ENCODE data around the gene GSN. TPM values are rescaled to one million over a fixed set of nuclear protein-coding genes. Genes with fewer than 3 reads are reported as not detected.
"Not testable (repeated sequence)": the region's sequence is repeated elsewhere in the genome, so short reads cannot be mapped to it uniquely, and the experiment has no call there.

The GSN gene
- total RNA-seq, 1 donor from 2014 or later: 1.1 TPM

DNA sequence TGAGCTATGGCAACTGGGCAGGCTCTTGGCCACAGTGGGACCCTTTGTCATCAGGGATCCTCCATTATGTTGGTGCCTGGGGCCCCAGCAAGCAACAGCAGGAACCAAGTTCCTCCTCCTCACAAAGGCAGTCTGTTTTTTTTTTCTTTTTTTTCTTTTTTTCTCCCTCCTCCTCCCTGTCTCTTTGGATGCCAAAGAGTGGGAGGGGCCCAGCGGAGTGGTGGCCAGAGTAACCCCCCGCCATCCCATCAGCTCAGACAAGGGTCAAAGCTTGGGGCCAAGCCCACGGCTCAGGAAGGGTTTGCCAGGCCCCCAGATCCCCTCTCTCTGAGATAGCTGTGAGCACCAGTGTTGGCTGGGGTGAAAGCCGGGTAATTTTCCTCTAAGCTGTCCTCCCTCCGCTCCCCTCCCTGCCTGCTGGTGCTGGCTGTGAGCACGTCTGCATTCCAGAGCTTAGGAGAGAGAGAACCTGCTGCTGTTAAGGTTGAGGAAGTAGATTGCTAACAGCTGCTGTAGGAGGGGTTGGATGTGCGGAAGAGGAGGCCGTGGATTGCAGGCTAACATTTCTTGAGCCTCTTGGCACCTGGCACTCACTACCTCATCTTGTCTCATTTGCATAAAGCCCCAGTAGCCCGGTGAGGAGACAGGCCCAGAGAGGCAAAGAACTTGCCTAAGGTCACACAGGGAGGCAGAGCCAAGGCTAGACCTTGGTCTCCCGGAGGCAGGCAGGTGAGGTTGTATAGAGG, 21.2 kb downstream of the GSN start:
- Mint-ChIP-seq H3K36me3 (ENCODE audit: low read depth) (no peaks in the 10 kb centered on the region), H3K9me3 (no peaks in the 10 kb centered on the region), H3K27ac (no peak overlapping the region), H3K4me1 (ENCODE audit: low read depth) (peaks cover 23% of the 10 kb centered on the region), H3K27me3 (ENCODE audit: low read depth) (no peaks in the 10 kb centered on the region), H3K4me3 (ENCODE audit: low read depth) (no peak overlapping the region)
- intact Hi-C loops (cut with micrococcal nuclease): no loop called here
- no peak for DNase-seq (ENCODE audit: low spot score)

DNA sequence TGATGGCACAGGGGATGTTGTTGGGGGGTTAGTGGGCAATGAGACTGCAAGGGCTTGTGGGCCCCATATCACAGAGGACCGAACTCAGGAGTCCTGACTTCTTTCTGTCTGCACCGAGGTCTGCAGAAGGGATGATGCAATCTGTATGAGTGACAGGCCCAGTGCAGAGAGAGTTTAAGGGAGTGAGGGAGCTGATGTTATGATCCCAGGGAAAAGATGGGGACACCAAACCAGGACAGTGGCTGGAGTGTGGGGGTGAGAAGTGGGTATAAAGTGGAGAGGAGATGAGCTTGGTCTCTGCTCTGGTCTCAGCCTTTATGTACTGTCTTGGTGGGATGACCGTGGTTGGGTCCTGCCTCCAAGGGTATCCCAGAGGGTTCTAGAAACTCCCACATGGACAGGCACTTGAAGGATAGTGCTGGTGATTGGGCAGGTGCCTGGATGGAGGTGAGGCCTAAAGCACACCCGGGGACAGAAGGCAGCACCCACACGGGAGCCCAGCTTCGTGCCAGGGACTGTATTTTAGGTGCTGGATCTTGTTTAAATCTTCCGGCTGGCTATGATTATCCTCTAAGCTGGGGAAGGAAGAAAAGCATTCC, 21.9 kb downstream of the GSN start:
- H3K36me3 Mint-ChIP-seq (ENCODE audit: low read depth): no peaks in the 10 kb centered on the region
- no peaks in the 10 kb centered on the region for H3K27me3 Mint-ChIP-seq (ENCODE audit: low read depth)
- peaks cover 23% of the 10 kb centered on the region for H3K4me1 Mint-ChIP-seq (ENCODE audit: low read depth)
- no peak overlapping the region for H3K4me3 Mint-ChIP-seq (ENCODE audit: low read depth)
- H3K27ac Mint-ChIP-seq: no peak overlapping the region
- H3K9me3 Mint-ChIP-seq: no peaks in the 10 kb centered on the region
- DNase-seq (ENCODE audit: low spot score): no peak
- intact Hi-C loops (cut with micrococcal nuclease): no loop called here

DNA sequence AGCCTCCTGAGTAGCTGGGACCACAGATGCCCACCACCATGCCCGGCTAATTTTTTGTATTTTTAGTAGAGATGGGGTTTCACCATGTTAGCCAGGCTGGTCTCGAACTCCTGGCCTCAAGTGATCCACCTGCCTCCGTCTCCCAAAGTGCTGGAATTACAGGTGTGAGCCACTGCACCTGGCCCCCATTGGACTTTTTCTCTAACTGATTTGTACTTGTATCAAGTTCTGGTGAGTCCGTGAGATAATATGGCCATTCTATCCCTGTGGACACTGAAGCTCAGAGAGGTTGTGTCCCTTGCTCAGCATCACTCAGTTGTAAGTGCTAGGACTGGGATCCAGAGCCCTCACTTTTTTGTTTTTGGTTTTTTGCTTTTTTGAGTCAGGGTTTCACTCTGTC, 23.6 kb downstream of the GSN start:
- intact Hi-C loops (cut with micrococcal nuclease); H3K27ac Mint-ChIP-seq; H3K4me3 Mint-ChIP-seq (ENCODE audit: low read depth); H3K36me3 Mint-ChIP-seq (ENCODE audit: low read depth); DNase-seq (ENCODE audit: low spot score); H3K27me3 Mint-ChIP-seq (ENCODE audit: low read depth); H3K9me3 Mint-ChIP-seq: not testable (repeated sequence)
- H3K4me1 Mint-ChIP-seq (ENCODE audit: low read depth): peaks cover 18% of the 10 kb centered on the region

DNA sequence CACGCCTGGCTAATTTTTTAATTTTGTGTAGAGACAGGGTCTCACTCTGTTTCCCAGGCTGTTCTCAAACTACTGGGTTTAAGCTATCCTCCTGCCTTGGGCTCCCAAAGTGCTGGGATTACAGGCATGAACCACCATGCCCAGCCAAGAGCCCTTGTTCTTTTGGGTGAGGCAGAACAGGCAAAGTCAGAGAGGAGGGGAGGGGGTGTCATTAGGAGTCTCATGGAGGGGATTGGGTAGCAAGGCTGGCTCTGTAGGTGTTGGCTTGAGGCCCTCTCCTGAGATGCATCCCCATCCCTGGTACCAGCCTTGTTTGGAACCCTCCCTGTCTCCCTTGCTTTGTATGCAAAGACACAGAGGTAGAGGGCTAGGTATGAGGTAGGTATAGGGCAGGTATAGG, 24.1 kb downstream of the GSN start:
- H3K27me3 Mint-ChIP-seq (ENCODE audit: low read depth): no peaks in the 10 kb centered on the region
- no peak overlapping the region for H3K27ac Mint-ChIP-seq
- intact Hi-C loops (cut with micrococcal nuclease): no loop called here
- H3K4me1 Mint-ChIP-seq (ENCODE audit: low read depth): peaks cover 13% of the 10 kb centered on the region
- H3K36me3 Mint-ChIP-seq (ENCODE audit: low read depth): no peaks in the 10 kb centered on the region
- DNase-seq (ENCODE audit: low spot score): no peak
- H3K9me3 Mint-ChIP-seq: no peaks in the 10 kb centered on the region
- H3K4me3 Mint-ChIP-seq (ENCODE audit: low read depth): no peak overlapping the region

DNA sequence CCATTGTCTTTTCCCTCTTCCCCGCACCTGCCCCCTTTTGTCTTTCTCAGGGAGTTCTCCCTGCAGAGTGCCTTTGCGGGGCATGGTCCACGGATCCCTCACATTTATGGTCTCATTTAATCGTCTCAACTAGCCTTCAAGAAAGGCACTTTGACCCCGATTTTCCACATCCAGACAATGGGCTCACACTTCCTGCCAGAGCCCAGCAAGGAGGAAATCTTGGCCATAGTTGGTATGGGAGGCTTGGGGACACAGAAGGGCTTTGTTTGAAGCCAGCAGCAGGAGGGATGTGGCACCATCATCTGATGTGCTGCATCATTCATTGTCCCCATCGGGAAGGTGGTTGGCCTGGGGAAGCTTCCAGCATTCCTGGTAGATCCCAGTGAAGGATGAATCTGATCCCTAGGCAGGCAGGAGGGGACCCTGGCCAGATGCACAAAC, 24.9 kb downstream of the GSN start:
- DNase-seq (ENCODE audit: low spot score): no peak
- Mint-ChIP-seq H3K4me3 (ENCODE audit: low read depth) (no peak overlapping the region), H3K27ac (no peak overlapping the region), H3K36me3 (ENCODE audit: low read depth) (no peaks in the 10 kb centered on the region), H3K4me1 (ENCODE audit: low read depth) (peaks cover 8% of the 10 kb centered on the region), H3K9me3 (no peaks in the 10 kb centered on the region), H3K27me3 (ENCODE audit: low read depth) (no peaks in the 10 kb centered on the region)
- intact Hi-C loops (cut with micrococcal nuclease): no loop called here

DNA sequence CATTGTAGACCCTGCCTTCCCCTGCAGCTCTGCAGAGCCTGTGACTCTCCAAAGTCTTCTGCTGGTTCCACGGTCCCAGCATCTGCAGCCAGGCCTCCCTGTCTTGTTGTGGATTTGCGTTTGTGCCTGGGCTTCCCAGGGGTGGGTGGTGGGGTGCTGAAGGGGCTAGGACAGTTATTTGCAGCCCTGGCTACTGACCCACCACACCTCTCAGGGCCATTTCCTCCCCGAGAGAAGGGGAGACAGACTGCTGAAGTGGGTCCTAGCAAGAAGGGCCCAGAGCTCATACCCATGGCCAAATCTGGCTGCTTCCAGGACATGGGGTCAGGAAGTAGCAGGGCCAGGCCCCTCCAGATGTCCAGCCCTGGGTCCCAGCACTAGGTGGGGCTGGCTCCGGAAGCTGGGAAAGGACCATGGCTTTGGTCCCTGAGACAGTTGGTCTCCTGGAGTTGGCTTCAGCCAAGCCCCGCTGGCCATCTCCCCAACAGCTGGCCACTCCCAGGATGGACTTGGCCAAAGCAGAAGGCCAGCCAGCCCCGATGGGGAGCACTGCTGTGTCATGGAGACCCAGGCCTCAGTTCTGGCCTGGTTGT, 26.3 kb downstream of the GSN start:
- no peak overlapping the region for H3K4me3 Mint-ChIP-seq (ENCODE audit: low read depth)

DNA sequence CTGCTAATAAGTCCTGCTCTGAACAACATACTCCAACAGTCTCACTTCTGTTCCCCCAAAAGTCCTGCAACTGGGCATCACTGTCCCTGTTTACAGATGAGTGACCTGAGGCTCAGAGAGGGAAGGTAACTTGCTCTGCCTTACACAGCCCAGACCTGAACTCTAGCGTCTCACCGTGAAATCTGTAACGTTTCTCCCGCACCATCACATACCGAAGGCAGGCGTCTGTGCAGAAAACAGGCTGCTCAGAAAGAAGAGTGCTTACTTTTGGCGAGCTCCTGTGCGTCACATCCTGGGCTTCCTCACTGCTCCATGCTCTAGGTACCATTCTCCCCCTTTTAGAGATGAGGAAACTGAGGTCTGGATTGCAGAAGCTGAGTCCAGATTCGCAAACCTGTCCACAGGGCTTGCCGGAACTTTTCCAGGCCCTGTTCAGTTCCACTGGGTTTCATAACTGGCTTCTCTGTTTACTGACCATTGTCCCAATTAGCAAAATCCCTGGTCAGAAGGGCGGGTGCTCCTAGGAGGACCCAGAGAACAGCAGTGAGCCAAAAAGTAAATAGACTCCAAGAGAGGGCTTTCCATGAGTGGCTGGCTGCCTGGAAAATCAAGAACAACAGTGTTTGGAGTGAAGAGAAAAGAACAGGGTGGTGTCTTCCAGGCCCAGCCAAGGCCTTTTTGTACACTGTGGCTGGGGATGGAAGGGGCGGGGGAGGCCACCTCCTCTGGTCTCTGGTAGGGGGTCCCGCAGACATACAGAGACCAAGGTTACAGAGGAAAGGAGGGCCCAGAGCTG, 27.1 kb downstream of the GSN start:
- Mint-ChIP-seq H3K36me3 (ENCODE audit: low read depth) (no peaks in the 10 kb centered on the region), H3K9me3 (no peaks in the 10 kb centered on the region), H3K4me3 (ENCODE audit: low read depth) (no peak overlapping the region), H3K4me1 (ENCODE audit: low read depth) (peaks cover 5% of the 10 kb centered on the region), H3K27me3 (ENCODE audit: low read depth) (peaks cover 11% of the 10 kb centered on the region), H3K27ac (no peak overlapping the region)
- intact Hi-C loops (cut with micrococcal nuclease): no loop called here
- DNase-seq (ENCODE audit: low spot score): no peak

More for the DNA sequence above, 26.3 kb downstream of the GSN start:
- H3K36me3 Mint-ChIP-seq (ENCODE audit: low read depth): no peaks in the 10 kb centered on the region
- no peak overlapping the region for H3K27ac Mint-ChIP-seq
- H3K9me3 Mint-ChIP-seq: no peaks in the 10 kb centered on the region
- intact Hi-C loops (cut with micrococcal nuclease): no loop called here
- H3K27me3 Mint-ChIP-seq (ENCODE audit: low read depth): peaks cover 10% of the 10 kb centered on the region
- peaks cover 4% of the 10 kb centered on the region for H3K4me1 Mint-ChIP-seq (ENCODE audit: low read depth)
- no peak for DNase-seq (ENCODE audit: low spot score)

DNA sequence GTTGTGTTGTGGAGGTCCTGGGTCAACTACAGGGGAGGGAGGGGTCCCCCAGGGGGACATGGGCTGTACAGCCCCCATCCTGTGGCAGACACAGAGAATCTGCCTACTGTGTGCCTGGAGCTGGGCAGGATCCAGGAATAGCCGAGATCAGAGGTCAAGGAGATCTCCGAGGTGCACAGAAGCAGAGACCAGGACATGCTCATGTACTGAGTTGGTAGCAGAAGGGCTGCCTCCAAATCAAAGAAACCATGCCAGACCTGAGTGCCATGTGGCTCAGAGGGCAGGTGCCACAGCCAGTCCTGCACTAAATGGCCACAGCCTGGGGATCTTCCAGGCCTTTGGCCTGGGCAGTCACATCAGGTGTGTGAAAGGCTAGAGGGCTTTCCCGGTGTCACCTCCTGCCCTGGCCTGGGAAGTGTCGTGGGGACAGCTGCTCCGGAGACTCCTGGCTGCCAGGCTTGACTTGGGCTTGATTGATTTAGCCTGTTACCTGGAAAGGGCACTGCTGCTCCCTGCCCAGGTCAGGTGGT, 27.8 kb downstream of the GSN start:
- DNase-seq (ENCODE audit: low spot score): no peak
- Mint-ChIP-seq H3K4me3 (ENCODE audit: low read depth) (no peak overlapping the region), H3K9me3 (no peaks in the 10 kb centered on the region), H3K36me3 (ENCODE audit: low read depth) (no peaks in the 10 kb centered on the region), H3K27ac (no peak overlapping the region), H3K27me3 (ENCODE audit: low read depth) (peaks cover 18% of the 10 kb centered on the region), H3K4me1 (ENCODE audit: low read depth) (peaks cover 10% of the 10 kb centered on the region)
- intact Hi-C loops (cut with micrococcal nuclease): no loop called here

DNA sequence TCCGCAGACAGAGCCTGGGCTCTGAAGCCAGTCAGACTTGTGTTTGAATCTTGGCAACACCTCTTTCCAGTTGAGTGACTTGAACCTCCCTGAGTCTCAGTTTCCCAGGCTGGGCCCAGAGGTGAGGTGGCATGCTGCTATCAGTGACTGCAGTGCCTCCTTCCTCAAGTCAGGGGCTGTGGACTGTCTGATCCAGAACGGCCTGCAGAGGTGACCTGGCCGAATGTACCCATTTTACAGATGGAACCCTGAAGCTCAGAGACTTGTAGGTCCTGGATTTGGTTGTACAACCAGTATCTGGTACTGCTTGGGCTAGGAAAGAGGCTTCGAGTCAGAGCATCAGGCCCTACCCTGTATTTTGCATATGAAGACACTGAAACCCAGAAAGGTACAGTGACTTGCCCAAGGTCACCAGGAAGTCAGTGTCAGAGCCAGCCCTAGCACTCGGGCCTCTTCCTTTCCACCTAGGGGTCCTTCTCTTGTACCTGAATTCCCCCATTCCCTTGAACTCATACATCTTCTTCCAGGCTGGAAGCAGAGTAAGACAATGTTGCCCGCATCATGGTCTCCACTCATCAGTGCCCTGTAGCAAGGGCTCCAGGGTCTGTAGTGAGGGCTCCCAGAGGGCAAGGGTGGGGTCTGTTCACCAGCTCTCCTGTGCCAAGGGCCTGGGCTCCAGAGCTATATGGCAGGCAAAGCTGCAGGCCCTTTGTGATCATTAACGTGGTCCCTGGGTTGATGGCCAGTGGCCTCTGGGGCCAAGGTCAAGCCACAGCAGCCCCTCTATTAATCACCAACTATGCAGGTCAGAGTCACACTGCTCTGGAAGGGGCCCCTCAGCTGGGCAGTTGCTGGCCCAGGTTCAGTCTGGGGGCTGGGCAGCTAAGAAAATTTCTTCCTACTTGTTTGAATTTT, 28.5 kb downstream of the GSN start:
- Mint-ChIP-seq H3K27ac (no peak overlapping the region), H3K9me3 (no peaks in the 10 kb centered on the region), H3K4me1 (ENCODE audit: low read depth) (peaks cover 10% of the 10 kb centered on the region), H3K36me3 (ENCODE audit: low read depth) (no peaks in the 10 kb centered on the region), H3K27me3 (ENCODE audit: low read depth) (peaks cover 21% of the 10 kb centered on the region), H3K4me3 (ENCODE audit: low read depth) (no peak overlapping the region)
- DNase-seq (ENCODE audit: low spot score): no peak
- intact Hi-C loops (cut with micrococcal nuclease): no loop called here

DNA sequence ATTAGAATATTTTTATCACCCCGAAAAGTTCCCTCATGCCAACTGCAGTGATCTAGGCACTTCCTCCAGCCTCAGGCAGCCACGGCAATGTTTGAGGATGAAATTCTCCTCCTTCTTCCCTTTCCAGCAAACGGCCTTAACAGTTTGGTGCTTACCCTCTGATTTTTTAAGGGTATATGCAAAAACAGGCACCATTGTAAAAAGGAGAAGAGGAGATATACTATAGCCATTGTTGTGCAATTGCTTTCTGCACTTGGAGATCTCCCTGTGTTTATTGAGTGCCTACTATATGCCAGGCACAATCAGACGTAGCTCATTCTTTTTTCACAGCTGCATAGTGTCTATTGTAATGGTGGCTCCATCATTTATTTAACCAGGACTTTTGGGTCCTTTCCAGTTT, 29.4 kb downstream of the GSN start:
- DNase-seq (ENCODE audit: low spot score): no peak
- Mint-ChIP-seq H3K36me3 (ENCODE audit: low read depth) (no peaks in the 10 kb centered on the region), H3K9me3 (no peaks in the 10 kb centered on the region), H3K4me3 (ENCODE audit: low read depth) (no peak overlapping the region), H3K27me3 (ENCODE audit: low read depth) (peaks cover 21% of the 10 kb centered on the region), H3K27ac (no peak overlapping the region), H3K4me1 (ENCODE audit: low read depth) (peaks cover 10% of the 10 kb centered on the region)
- intact Hi-C loops (cut with micrococcal nuclease): no loop called here

DNA sequence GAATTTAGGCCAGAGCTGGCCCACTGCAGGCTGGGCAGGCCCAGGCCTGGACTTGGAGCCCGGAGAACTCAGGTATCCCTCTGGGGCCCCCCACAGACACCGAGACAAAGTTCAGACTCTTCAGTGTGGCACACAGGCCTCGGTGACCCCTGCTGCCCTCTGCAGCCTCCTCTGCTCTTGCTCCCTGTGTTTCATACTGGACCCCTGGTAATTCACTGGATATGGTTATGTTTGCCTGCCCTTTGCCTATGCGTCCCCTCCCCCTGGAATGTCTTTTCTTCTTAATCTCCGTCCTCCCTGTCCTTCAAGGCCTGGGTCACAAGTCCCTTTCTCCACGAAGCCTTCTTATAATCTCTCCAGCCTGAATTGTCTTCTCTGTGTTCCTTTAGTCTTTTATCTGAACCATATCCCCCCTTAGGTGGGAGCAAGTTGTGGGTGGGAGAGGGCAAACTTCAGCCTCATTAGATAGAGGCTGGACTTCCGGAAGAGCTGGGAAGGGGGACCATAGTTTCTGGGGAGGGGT, 30.1 kb downstream of the GSN start:
- H3K4me1 Mint-ChIP-seq (ENCODE audit: low read depth): peaks cover 10% of the 10 kb centered on the region
- H3K4me3 Mint-ChIP-seq (ENCODE audit: low read depth): no peak overlapping the region
- H3K27me3 Mint-ChIP-seq (ENCODE audit: low read depth): peaks cover 21% of the 10 kb centered on the region
- no peaks in the 10 kb centered on the region for H3K9me3 Mint-ChIP-seq
- no peak for DNase-seq (ENCODE audit: low spot score)
- intact Hi-C loops (cut with micrococcal nuclease): no loop called here
- no peak overlapping the region for H3K27ac Mint-ChIP-seq
- H3K36me3 Mint-ChIP-seq (ENCODE audit: low read depth): no peaks in the 10 kb centered on the region

Measured in activated T-helper 2 cell treated with anti-CD3 and anti-CD28 coated beads, Interferon-gamma antibody, Interleukin-2, Interleukin-4, amounts not matched to agents 10 μg/mL and 5 μg/mL and 100 μg/mL, durations not matched to agents 14 hours and 24 hours and 36 hours (primary cell).